ENCODE measurements around the gene PKM.

The PKM gene

DNA sequence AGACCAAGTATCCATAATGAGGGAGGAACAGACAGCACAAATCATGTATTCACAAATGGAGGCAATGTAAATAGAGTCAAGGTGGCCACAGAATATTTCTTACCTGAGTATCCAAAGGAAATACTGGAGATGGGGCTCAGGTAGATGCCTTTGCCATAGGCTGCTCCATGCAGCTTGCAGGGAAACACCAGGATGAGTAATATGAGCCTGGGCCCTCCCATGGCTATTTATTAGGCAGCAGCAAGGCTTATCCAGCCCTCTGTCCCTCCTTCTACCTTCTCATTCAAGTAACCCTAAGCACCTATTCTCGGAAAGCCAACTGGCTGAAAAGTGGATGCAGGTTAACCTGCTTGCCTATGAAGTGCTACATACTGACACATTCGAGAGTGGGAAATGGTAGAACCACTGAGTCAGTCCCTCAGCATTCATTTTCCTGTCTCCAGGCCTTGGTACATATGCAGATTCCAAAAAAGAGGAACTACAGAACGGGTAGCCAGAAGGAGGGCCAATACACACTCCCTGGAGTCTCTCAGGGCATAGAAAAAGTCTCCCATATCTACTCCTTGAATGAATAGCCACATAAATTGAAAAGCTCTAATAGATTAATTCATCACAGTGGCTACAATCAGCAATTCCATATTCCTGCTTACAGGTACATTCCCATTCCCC, 18.3 kb upstream of the PKM start:
- H3K9me3 ChIP-seq (ENCODE audit: control insufficient read depth, low read length): no peaks in the 10 kb centered on the region
- H3K9ac ChIP-seq (ENCODE audit: low read length): no peak overlapping the region
- H3K36me3 ChIP-seq (ENCODE audit: control insufficient read depth, insufficient read depth, low read length): peaks cover 6% of the 10 kb centered on the region
- no peaks in the 10 kb centered on the region for H3K27me3 ChIP-seq (ENCODE audit: control insufficient read depth, insufficient read depth, low read length)
- no peaks in the 10 kb centered on the region for H3K4me1 ChIP-seq (ENCODE audit: control insufficient read depth, insufficient read depth, low read length)
- H3K4me3 ChIP-seq (ENCODE audit: low read length): no peak overlapping the region

DNA sequence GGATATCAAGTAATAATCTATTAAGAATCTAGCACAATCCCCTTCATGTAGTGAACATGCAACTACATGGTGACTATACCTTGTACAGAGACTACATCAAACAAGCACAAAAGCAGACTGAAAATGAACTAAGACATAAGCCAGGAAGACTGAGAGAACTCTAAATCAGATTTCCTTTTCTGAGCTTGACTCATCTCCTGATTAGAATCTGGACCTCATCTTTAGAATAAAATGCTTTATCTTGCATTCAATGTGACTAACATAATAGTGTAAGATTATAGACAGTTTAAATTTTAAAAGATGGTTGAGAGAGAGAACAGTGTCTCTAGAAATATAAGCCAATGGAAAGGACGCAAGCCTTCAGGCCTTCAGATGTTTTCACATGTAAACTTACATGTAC, 17.5 kb upstream of the PKM start:
- no peak overlapping the region for H3K9ac ChIP-seq (ENCODE audit: low read length)
- no peaks in the 10 kb centered on the region for H3K27me3 ChIP-seq (ENCODE audit: control insufficient read depth, insufficient read depth, low read length)
- H3K4me3 ChIP-seq (ENCODE audit: low read length): no peak overlapping the region
- H3K36me3 ChIP-seq (ENCODE audit: control insufficient read depth, insufficient read depth, low read length): peaks cover 6% of the 10 kb centered on the region
- H3K9me3 ChIP-seq (ENCODE audit: control insufficient read depth, low read length): no peaks in the 10 kb centered on the region
- no peaks in the 10 kb centered on the region for H3K4me1 ChIP-seq (ENCODE audit: control insufficient read depth, insufficient read depth, low read length)

DNA sequence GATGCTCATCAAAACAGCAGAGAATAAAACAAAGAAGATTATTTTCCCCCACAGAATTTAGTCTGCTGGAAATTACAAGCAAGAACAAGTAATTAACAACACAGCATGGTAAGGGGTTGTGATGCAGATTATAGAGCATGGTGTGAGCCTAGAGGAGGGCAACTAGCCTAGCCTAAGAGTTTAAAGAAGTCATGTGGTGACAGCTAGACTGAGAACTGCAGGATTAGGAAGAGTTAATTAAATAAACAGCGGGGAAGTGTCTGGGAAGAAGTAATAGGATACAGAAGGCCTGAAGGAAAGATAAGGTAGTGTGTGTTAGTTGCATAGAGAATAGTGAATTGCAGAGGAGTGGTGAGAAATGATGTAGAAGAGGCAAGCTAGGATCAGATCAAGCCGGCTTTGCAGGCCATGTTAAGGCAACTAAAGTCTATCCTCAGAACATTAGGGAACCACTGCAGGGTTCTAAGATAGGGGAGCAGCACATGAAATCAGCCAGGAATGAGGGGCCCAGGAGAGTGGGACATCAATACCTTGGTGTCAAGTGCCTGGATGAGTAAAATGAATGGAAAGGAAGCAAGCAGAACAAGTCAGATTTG, 11.9 kb upstream of the PKM start:
- no peak overlapping the region for H3K9ac ChIP-seq (ENCODE audit: low read length)
- H3K36me3 ChIP-seq (ENCODE audit: control insufficient read depth, insufficient read depth, low read length): no peaks in the 10 kb centered on the region
- H3K9me3 ChIP-seq (ENCODE audit: control insufficient read depth, low read length): no peaks in the 10 kb centered on the region
- H3K27me3 ChIP-seq (ENCODE audit: control insufficient read depth, insufficient read depth, low read length): no peaks in the 10 kb centered on the region
- no peaks in the 10 kb centered on the region for H3K4me1 ChIP-seq (ENCODE audit: control insufficient read depth, insufficient read depth, low read length)
- H3K4me3 ChIP-seq (ENCODE audit: low read length): no peak overlapping the region

- H3K4me3 ChIP-seq (ENCODE audit: low read length): no peak overlapping the region
- H3K36me3 ChIP-seq (ENCODE audit: control insufficient read depth, insufficient read depth, low read length): no peaks in the 10 kb centered on the region
- H3K4me1 ChIP-seq (ENCODE audit: control insufficient read depth, insufficient read depth, low read length): peaks cover 14% of the 10 kb centered on the region
- H3K9ac ChIP-seq (ENCODE audit: low read length): no peak overlapping the region
- no peaks in the 10 kb centered on the region for H3K9me3 ChIP-seq (ENCODE audit: control insufficient read depth, low read length)
- no peaks in the 10 kb centered on the region for H3K27me3 ChIP-seq (ENCODE audit: control insufficient read depth, insufficient read depth, low read length)
Measured at GRCh38 chr15:72239652-72240051, 8.7 kb upstream of the PKM start.

DNA sequence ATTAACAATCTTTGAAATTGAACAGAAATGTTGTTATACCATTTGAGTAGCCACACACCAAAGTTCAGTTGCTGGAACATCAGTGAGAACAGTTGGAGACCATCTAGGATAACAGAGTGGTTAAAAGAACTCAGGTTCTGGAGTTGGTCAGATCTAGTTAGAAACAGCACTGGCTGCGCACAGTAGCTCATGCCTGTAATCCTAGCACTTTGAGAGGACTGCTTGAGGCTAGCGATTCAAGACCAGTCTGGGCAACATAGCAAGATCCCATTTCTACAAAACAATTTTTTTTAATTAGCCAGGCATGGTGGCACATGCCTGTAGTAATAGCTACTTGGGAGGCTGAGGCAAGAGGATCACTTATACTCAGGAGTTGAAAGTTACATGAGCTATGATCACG, 7.6 kb upstream of the PKM start:
- H3K36me3 ChIP-seq (ENCODE audit: control insufficient read depth, insufficient read depth, low read length): no peaks in the 10 kb centered on the region
- no peaks in the 10 kb centered on the region for H3K9me3 ChIP-seq (ENCODE audit: control insufficient read depth, low read length)
- H3K4me1 ChIP-seq (ENCODE audit: control insufficient read depth, insufficient read depth, low read length): peaks cover 14% of the 10 kb centered on the region
- H3K9ac ChIP-seq (ENCODE audit: low read length): no peak overlapping the region
- H3K27me3 ChIP-seq (ENCODE audit: control insufficient read depth, insufficient read depth, low read length): no peaks in the 10 kb centered on the region
- no peak overlapping the region for H3K4me3 ChIP-seq (ENCODE audit: low read length)

- Histone ChIP-seq H3K9me3 (ENCODE audit: control insufficient read depth, low read length) (no peaks in the 10 kb centered on the region), H3K9ac (ENCODE audit: low read length) (no peak overlapping the region), H3K4me3 (ENCODE audit: low read length) (no peak overlapping the region), H3K4me1 (ENCODE audit: control insufficient read depth, insufficient read depth, low read length) (peaks cover 15% of the 10 kb centered on the region), H3K27me3 (ENCODE audit: control insufficient read depth, insufficient read depth, low read length) (no peaks in the 10 kb centered on the region), H3K36me3 (ENCODE audit: control insufficient read depth, insufficient read depth, low read length) (no peaks in the 10 kb centered on the region)
Measured at GRCh38 chr15:72237853-72238224, 6.8 kb upstream of the PKM start.

GRCh38 chr15:72237029-72237852, 6.3 kb upstream of the PKM start:
- peaks cover 21% of the 10 kb centered on the region for H3K4me1 ChIP-seq (ENCODE audit: control insufficient read depth, insufficient read depth, low read length)
- no peaks in the 10 kb centered on the region for H3K36me3 ChIP-seq (ENCODE audit: control insufficient read depth, insufficient read depth, low read length)
- no peak overlapping the region for H3K4me3 ChIP-seq (ENCODE audit: low read length)
- no peaks in the 10 kb centered on the region for H3K9me3 ChIP-seq (ENCODE audit: control insufficient read depth, low read length)
- H3K9ac ChIP-seq (ENCODE audit: low read length): no peak overlapping the region
- H3K27me3 ChIP-seq (ENCODE audit: control insufficient read depth, insufficient read depth, low read length): no peaks in the 10 kb centered on the region

- Histone ChIP-seq H3K4me1 (ENCODE audit: control insufficient read depth, insufficient read depth, low read length) (peaks cover 24% of the 10 kb centered on the region), H3K36me3 (ENCODE audit: control insufficient read depth, insufficient read depth, low read length) (no peaks in the 10 kb centered on the region), H3K9me3 (ENCODE audit: control insufficient read depth, low read length) (no peaks in the 10 kb centered on the region), H3K27me3 (ENCODE audit: control insufficient read depth, insufficient read depth, low read length) (no peaks in the 10 kb centered on the region), H3K9ac (ENCODE audit: low read length) (no peak overlapping the region), H3K4me3 (ENCODE audit: low read length) (no peak overlapping the region)
Measured at GRCh38 chr15:72236381-72237003, 5.5 kb upstream of the PKM start.

DNA sequence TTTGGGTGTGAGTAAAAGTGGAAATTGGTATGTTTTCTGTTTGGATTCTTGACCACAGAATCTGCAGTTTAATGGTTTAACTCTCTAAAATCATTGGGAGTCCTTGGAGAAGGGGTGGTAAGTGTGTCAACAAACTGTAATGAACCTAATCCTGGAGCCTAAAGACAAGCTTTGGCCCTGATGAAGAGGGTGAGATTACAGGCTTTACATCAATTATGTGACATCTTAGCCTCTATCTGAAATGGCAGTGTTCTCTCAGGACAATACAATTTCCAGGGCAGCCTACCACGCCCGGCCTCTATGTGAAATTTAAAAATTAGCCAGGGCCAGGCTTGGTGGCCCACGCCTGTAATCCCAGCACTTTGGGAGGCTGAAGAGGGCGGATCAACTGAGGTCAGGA, 4.3 kb upstream of the PKM start:
- H3K4me3 ChIP-seq (ENCODE audit: low read length): no peak overlapping the region
- H3K9ac ChIP-seq (ENCODE audit: low read length): no peak overlapping the region
- H3K27me3 ChIP-seq (ENCODE audit: control insufficient read depth, insufficient read depth, low read length): no peaks in the 10 kb centered on the region
- no peaks in the 10 kb centered on the region for H3K36me3 ChIP-seq (ENCODE audit: control insufficient read depth, insufficient read depth, low read length)
- no peaks in the 10 kb centered on the region for H3K9me3 ChIP-seq (ENCODE audit: control insufficient read depth, low read length)
- H3K4me1 ChIP-seq (ENCODE audit: control insufficient read depth, insufficient read depth, low read length): peaks cover 24% of the 10 kb centered on the region

DNA sequence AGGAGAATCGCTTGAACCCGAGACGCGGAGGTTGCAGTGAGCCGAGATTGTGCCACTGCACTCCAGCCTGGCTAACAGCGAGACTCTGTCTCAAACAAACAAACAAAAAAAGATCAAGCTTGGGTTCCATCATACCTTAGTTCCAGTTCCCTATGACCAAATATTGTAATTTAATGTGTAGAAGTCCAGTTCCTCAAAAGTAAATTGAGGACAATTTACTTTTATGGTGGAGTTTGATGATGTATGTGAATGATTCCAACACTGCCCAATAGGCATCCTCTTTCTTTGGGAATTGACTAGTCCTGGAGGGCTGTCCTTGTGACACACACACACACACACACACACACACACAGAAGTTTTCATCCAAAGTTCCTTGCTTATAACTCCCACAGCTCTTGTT, 2.8 kb upstream of the PKM start:
- Histone ChIP-seq H3K36me3 (ENCODE audit: control insufficient read depth, insufficient read depth, low read length) (no peaks in the 10 kb centered on the region), H3K9ac (ENCODE audit: low read length) (no peak overlapping the region), H3K9me3 (ENCODE audit: control insufficient read depth, low read length) (no peaks in the 10 kb centered on the region), H3K27me3 (ENCODE audit: control insufficient read depth, insufficient read depth, low read length) (no peaks in the 10 kb centered on the region), H3K4me3 (ENCODE audit: low read length) (no peak overlapping the region), H3K4me1 (ENCODE audit: control insufficient read depth, insufficient read depth, low read length) (peaks cover 33% of the 10 kb centered on the region)

GRCh38 chr15:72231833-72232478, 966 bp upstream of the PKM start:
- no peaks in the 10 kb centered on the region for H3K36me3 ChIP-seq (ENCODE audit: control insufficient read depth, insufficient read depth, low read length)
- H3K4me1 ChIP-seq (ENCODE audit: control insufficient read depth, insufficient read depth, low read length): peaks cover 42% of the 10 kb centered on the region
- no peaks in the 10 kb centered on the region for H3K27me3 ChIP-seq (ENCODE audit: control insufficient read depth, insufficient read depth, low read length)
- H3K9me3 ChIP-seq (ENCODE audit: control insufficient read depth, low read length): no peaks in the 10 kb centered on the region
- peak overlapping the region; percentile 68 for H3K9ac ChIP-seq (ENCODE audit: low read length)
- H3K4me3 ChIP-seq (ENCODE audit: low read length): peak overlapping the region; percentile 29

All from mucosa of stomach (tissue), 1 donor.